Measurements from ENCODE around the gene SPATA9.

DNA sequence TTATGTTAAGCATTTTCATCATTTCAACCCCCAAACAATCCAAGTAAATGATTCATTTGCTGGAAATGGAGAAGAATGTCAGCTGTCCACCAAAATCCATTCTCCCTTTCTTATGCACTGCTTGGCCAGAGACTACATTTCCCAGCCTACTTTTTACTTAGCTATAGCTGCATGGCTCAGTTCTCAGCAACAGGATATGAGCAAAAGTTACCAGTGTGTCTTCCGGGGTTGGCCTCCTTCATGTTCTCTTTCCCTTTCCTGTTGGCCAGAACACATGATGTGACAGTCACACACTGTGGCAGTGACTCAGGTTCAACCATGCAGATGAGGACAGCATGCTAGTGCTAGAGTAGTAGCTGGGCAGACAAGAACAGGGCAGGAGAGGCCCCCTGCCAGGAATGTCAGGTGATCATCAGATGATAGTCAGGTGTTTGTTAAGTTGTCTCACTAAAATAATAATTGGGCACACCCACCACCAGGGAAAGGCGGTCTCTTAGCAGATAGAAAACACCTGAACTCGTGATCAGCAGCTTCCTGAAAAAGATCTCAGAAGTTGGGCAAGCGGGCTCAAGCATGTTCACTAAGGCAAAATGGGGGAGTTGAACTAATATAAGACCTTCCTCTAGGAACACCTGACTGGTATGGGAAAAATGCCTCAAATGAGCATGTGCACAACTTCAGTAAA, 50.7 kb downstream of the SPATA9 start:
- TF ChIP-seq, protein P1, sequence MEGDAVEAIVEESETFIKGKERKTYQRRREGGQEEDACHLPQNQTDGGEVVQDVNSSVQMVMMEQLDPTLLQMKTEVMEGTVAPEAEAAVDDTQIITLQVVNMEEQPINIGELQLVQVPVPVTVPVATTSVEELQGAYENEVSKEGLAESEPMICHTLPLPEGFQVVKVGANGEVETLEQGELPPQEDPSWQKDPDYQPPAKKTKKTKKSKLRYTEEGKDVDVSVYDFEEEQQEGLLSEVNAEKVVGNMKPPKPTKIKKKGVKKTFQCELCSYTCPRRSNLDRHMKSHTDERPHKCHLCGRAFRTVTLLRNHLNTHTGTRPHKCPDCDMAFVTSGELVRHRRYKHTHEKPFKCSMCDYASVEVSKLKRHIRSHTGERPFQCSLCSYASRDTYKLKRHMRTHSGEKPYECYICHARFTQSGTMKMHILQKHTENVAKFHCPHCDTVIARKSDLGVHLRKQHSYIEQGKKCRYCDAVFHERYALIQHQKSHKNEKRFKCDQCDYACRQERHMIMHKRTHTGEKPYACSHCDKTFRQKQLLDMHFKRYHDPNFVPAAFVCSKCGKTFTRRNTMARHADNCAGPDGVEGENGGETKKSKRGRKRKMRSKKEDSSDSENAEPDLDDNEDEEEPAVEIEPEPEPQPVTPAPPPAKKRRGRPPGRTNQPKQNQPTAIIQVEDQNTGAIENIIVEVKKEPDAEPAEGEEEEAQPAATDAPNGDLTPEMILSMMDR (IDR thresholded peaks at IDR 0.05; ENCODE audit: low read depth, low read length, missing input control): no peak
- no peak for TF ChIP-seq JUND (IDR thresholded peaks at IDR 0.05)
- TF ChIP-seq, protein P2, sequence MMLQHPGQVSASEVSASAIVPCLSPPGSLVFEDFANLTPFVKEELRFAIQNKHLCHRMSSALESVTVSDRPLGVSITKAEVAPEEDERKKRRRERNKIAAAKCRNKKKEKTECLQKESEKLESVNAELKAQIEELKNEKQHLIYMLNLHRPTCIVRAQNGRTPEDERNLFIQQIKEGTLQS (IDR thresholded peaks at IDR 0.05): no peak
- TF ChIP-seq SP1 (IDR thresholded peaks at IDR 0.05): no peak
- TF ChIP-seq, protein P3, sequence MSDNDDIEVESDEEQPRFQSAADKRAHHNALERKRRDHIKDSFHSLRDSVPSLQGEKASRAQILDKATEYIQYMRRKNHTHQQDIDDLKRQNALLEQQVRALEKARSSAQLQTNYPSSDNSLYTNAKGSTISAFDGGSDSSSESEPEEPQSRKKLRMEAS (IDR thresholded peaks at IDR 0.05): no peak
- TF ChIP-seq RXRA (IDR thresholded peaks at IDR 0.05): no peak
- TF ChIP-seq TAF1 (conservative IDR thresholded peaks at IDR 0.05): no peak
- no peak for TF ChIP-seq RAD21 (IDR thresholded peaks at IDR 0.05)
- TF ChIP-seq, protein P4, sequence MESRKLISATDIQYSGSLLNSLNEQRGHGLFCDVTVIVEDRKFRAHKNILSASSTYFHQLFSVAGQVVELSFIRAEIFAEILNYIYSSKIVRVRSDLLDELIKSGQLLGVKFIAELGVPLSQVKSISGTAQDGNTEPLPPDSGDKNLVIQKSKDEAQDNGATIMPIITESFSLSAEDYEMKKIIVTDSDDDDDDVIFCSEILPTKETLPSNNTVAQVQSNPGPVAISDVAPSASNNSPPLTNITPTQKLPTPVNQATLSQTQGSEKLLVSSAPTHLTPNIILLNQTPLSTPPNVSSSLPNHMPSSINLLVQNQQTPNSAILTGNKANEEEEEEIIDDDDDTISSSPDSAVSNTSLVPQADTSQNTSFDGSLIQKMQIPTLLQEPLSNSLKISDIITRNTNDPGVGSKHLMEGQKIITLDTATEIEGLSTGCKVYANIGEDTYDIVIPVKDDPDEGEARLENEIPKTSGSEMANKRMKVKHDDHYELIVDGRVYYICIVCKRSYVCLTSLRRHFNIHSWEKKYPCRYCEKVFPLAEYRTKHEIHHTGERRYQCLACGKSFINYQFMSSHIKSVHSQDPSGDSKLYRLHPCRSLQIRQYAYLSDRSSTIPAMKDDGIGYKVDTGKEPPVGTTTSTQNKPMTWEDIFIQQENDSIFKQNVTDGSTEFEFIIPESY (IDR thresholded peaks at IDR 0.05): no peak
- no peak for TF ChIP-seq YY1 (IDR thresholded peaks at IDR 0.05)
- no peak for TF ChIP-seq EGR1 (IDR thresholded peaks at IDR 0.05; ENCODE audit: low read depth in 2 of 2)
- TF ChIP-seq, protein P5, sequence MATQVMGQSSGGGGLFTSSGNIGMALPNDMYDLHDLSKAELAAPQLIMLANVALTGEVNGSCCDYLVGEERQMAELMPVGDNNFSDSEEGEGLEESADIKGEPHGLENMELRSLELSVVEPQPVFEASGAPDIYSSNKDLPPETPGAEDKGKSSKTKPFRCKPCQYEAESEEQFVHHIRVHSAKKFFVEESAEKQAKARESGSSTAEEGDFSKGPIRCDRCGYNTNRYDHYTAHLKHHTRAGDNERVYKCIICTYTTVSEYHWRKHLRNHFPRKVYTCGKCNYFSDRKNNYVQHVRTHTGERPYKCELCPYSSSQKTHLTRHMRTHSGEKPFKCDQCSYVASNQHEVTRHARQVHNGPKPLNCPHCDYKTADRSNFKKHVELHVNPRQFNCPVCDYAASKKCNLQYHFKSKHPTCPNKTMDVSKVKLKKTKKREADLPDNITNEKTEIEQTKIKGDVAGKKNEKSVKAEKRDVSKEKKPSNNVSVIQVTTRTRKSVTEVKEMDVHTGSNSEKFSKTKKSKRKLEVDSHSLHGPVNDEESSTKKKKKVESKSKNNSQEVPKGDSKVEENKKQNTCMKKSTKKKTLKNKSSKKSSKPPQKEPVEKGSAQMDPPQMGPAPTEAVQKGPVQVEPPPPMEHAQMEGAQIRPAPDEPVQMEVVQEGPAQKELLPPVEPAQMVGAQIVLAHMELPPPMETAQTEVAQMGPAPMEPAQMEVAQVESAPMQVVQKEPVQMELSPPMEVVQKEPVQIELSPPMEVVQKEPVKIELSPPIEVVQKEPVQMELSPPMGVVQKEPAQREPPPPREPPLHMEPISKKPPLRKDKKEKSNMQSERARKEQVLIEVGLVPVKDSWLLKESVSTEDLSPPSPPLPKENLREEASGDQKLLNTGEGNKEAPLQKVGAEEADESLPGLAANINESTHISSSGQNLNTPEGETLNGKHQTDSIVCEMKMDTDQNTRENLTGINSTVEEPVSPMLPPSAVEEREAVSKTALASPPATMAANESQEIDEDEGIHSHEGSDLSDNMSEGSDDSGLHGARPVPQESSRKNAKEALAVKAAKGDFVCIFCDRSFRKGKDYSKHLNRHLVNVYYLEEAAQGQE (IDR thresholded peaks at IDR 0.05): no peak
- no peak for TF ChIP-seq GABPA (IDR thresholded peaks at IDR 0.05 in 1 of 2, conservative IDR thresholded peaks at IDR 0.05 in 1 of 2)

Measured in liver (tissue), 3 donors.